Measurements from ENCODE around the gene FAM181A.

- TF ChIP-seq POLR2AphosphoS5 (IDR thresholded peaks at IDR 0.05; ENCODE audit: low read depth) (no peak), ZNF114 (CRISPR knock-in tag; IDR thresholded peaks at IDR 0.05) (no peak)
Observed at GRCh38 chr14:93953739-93954515, 26.8 kb downstream of the FAM181A start.
